DND-41 (cell line): Measurements from ENCODE around the gene SECTM1.

Source experiments
- CTCF ChIP-seq: IDR thresholded peaks from 2 replicates; pipeline ENCODE4 v1.5.1; 2012; ENCODE audit warnings: borderline replicate concordance, low read length, moderate library complexity, mild to moderate bottlenecking; ENCODE audit not compliant: poor library complexity, severe bottlenecking; ENCODE audit errors: extremely low read depth
- EZH2 ChIP-seq: IDR thresholded peaks from 3 replicates; pipeline ENCODE4 v1.6.1; 2012; ENCODE audit warnings: borderline replicate concordance, low read depth, mild to moderate bottlenecking, moderate library complexity, low read length, inconsistent platforms; ENCODE audit not compliant: severe bottlenecking

DNA sequence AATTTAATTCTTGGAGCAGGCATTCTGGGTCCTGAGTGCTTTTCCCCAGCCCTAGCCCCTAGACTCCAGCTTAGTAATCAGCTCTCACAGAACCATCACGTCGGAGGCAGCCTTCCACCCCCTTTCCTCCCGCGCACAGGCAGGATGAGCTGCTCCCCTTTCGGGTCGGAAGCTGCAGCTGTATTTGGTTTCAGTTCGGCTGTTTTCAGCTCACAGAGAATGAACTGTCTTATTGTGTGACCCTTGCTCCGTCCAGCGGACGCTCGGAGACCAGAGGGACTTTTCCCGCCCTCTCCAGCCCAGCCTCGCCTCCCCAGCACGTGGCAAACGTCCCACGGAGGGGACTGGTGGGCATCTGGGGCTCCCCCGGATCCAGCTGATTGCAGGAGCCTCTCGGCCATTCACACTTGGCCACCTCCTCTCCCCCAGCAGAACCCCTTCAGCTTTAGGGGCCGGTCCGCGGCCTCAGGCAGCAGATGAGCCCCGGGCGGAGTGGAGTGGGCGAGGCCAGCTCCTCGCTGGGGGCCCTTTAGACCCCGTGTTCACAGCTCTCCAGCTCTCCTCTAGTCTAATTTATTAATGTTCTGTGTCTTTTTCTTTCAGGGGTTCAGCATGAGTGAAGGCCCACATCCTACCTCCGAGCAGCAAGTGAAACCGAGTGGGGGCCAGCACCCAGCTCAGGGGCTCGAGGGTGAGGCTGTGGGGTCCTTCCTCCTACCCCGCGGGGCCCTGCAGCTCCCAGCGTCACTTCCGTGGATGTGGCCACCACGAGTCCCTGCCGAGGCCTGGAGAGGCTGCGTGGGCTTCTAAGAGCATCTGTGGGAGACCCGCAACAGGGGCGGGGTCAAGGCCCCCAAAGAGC, 37.1 kb upstream of the SECTM1 start:
- TF ChIP-seq CTCF (no peak), EZH2 (no peak)
